IMR-90 (cell line): ENCODE data around the gene TAF3.

Source experiments
- CEBPB ChIP-seq: IDR thresholded peaks from 2 replicates; pipeline ENCODE4 v1.6.1; 2012; ENCODE audit warnings: low read depth, low read length, improper control_type of control experiment
- CHD1 ChIP-seq: IDR thresholded peaks from 2 replicates; pipeline ENCODE4 v1.6.1; 2012; ENCODE audit warnings: low read depth, low read length, improper control_type of control experiment
- CTCF ChIP-seq: conservative IDR thresholded peaks from 2 replicates; pipeline ENCODE4 v1.5.1; 2012; ENCODE audit warnings: mild to moderate bottlenecking, low read depth, low read length, improper control_type of control experiment
- ELK1 ChIP-seq: fragments of 150-350 bp; IDR thresholded peaks from 2 replicates; pipeline ENCODE4 v1.6.1; 2016; ENCODE audit warnings: low read depth, mild to moderate bottlenecking, low read length, moderate library complexity, borderline replicate concordance
- FOS ChIP-seq: fragments of 150-350 bp; IDR thresholded peaks from 2 replicates; pipeline ENCODE4 v1.6.1; 2016; ENCODE audit warnings: low read depth, low read length
- MAFK ChIP-seq: IDR thresholded peaks from 2 replicates; pipeline ENCODE4 v1.6.1; 2012; ENCODE audit warnings: low read depth, low read length, improper control_type of control experiment
- MAZ ChIP-seq: IDR thresholded peaks from 2 replicates; pipeline ENCODE4 v1.6.1; 2012; ENCODE audit warnings: low read depth, mild to moderate bottlenecking, low read length, improper control_type of control experiment, moderate library complexity, borderline replicate concordance
- MXI1 ChIP-seq: IDR thresholded peaks from 2 replicates; pipeline ENCODE4 v1.6.1; 2012; ENCODE audit warnings: low read depth, mild to moderate bottlenecking, low read length, moderate library complexity, borderline replicate concordance
- POLR2A ChIP-seq: IDR thresholded peaks from 2 replicates; pipeline ENCODE4 v1.6.1; 2012; ENCODE audit warnings: mild to moderate bottlenecking, low read depth, low read length
- RAD21 ChIP-seq: IDR thresholded peaks from 2 replicates; pipeline ENCODE4 v1.6.1; 2012; ENCODE audit warnings: low read length, improper control_type of control experiment
- RCOR1 ChIP-seq: IDR thresholded peaks from 2 replicates; pipeline ENCODE4 v1.6.1; 2012; ENCODE audit warnings: mild to moderate bottlenecking, low read length, improper control_type of control experiment; ENCODE audit not compliant: insufficient replicate concordance
- RFX5 ChIP-seq: IDR thresholded peaks from 2 replicates; pipeline ENCODE4 v1.8.0; 2012; ENCODE audit warnings: low read depth, mild to moderate bottlenecking, low read length, moderate library complexity
- SMC3 ChIP-seq: fragments of 150-350 bp; IDR thresholded peaks from 2 replicates; pipeline ENCODE4 v1.6.1; 2016; ENCODE audit warnings: low read depth, mild to moderate bottlenecking, antibody characterized with exemption, low read length, moderate library complexity
- TF ChIP-seq, protein P1 (sequence below): fragments of 150-350 bp; IDR thresholded peaks from 2 replicates; pipeline ENCODE4 v1.6.1; 2017; ENCODE audit warnings: mild to moderate bottlenecking, antibody characterized with exemption, low read length, low read depth

GRCh38 chr10:8041992-8042720 is 223.9 kb downstream of the TAF3 start:
- TF ChIP-seq RAD21 (no peak), CTCF (no peak), POLR2A (no peak), CEBPB (no peak), RFX5 (no peak), MAZ (no peak), RCOR1 (no peak), ELK1 (no peak), CHD1 (no peak), FOS (no peak), MAFK (no peak), MXI1 (no peak), SMC3 (no peak)
- TF ChIP-seq, protein P1, sequence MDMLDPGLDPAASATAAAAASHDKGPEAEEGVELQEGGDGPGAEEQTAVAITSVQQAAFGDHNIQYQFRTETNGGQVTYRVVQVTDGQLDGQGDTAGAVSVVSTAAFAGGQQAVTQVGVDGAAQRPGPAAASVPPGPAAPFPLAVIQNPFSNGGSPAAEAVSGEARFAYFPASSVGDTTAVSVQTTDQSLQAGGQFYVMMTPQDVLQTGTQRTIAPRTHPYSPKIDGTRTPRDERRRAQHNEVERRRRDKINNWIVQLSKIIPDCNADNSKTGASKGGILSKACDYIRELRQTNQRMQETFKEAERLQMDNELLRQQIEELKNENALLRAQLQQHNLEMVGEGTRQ: no peak
